WTC11 (cell line): Measurements from ENCODE around the gene ARHGAP4. TPM values are rescaled to one million over a fixed set of nuclear protein-coding genes. Genes with fewer than 3 reads are reported as not detected.

Experiments
- ATAC-seq: fragments of 200-7000 bp; cut with Tn5 transposase; 2 replicates; pipeline ENCODE4 v1.10.0; 2021; ENCODE audit warnings: mild to moderate bottlenecking, moderate library complexity
- CTCF ChIA-PET: fragments of 300-600 bp; sonication (Branson Sonifier 250); formaldehyde crosslinking; loops from one replicate; lab custom pipeline; 2021; ENCODE audit warnings: antibody characterized with exemption; lab: Charles Lee
- POLR2A ChIA-PET: fragments of 350-600 bp; sonication (Branson Sonifier 250); formaldehyde crosslinking; loops from one replicate; lab custom pipeline; 2021; ENCODE audit warnings: antibody characterized with exemption; lab: Charles Lee
- DNase-seq: peaks from one replicate; pipeline ENCODE4 v3.0.0; 2021; ENCODE audit warnings: low spot score
- H3K27ac Mint-ChIP-seq: 2 replicates; pipeline ENCODE4 v1.8.0; 2021; ENCODE audit warnings: mixed read lengths
- H3K27me3 Mint-ChIP-seq: 2 replicates; pipeline ENCODE4 v1.8.0; 2021; ENCODE audit warnings: low read depth, mild to moderate bottlenecking, moderate library complexity, mixed read lengths
- H3K36me3 Mint-ChIP-seq: 2 replicates; pipeline ENCODE4 v1.8.0; 2021; ENCODE audit warnings: mixed read lengths
- H3K4me1 Mint-ChIP-seq: 2 replicates; pipeline ENCODE4 v1.8.0; 2022; ENCODE audit warnings: mixed read lengths
- H3K4me3 Mint-ChIP-seq: 2 replicates; pipeline ENCODE4 v1.8.0; 2021; ENCODE audit warnings: mild to moderate bottlenecking, moderate library complexity, mixed read lengths
- H3K9me3 Mint-ChIP-seq: 2 replicates; pipeline ENCODE4 v1.8.0; 2021; ENCODE audit warnings: mixed read lengths
- AR ChIP-seq: fragments of 250-450 bp; sonication (Bioruptor Pico); IDR thresholded peaks from 2 replicates; pipeline ENCODE4 v1.9.0; 2021; ENCODE audit warnings: mild to moderate bottlenecking
- ATF1 ChIP-seq: sonication (generic); formaldehyde crosslinking; IDR thresholded peaks from 2 replicates; pipeline ENCODE4 v1.8.1; 2023; ENCODE audit warnings: mild to moderate bottlenecking, moderate library complexity, missing genetic modification reagents
- ATF2 ChIP-seq: sonication (generic); formaldehyde crosslinking; IDR thresholded peaks from 2 replicates; pipeline ENCODE4 v1.8.1; 2022; ENCODE audit warnings: low read depth, missing genetic modification reagents, borderline replicate concordance
- ATF6 ChIP-seq: sonication (generic); formaldehyde crosslinking; IDR thresholded peaks from 2 replicates; pipeline ENCODE4 v1.8.1; 2023; ENCODE audit warnings: mild to moderate bottlenecking, missing genetic modification reagents
- CBFB ChIP-seq: sonication (generic); formaldehyde crosslinking; IDR thresholded peaks from 2 replicates; pipeline ENCODE4 v1.8.1; 2022; ENCODE audit warnings: mild to moderate bottlenecking, low read depth, missing genetic modification reagents
- FOXP1 ChIP-seq: sonication (generic); formaldehyde crosslinking; IDR thresholded peaks from 2 replicates; pipeline ENCODE4 v1.8.0; 2022; ENCODE audit warnings: missing genetic modification reagents, mild to moderate bottlenecking, moderate library complexity, borderline replicate concordance
- GABPB1 ChIP-seq: sonication (generic); formaldehyde crosslinking; IDR thresholded peaks from 2 replicates; pipeline ENCODE4 v1.8.1; 2023; ENCODE audit warnings: mild to moderate bottlenecking, missing genetic modification reagents
- HMGA2 ChIP-seq: fragments of 250-450 bp; sonication (Bioruptor Pico); IDR thresholded peaks from 2 replicates; pipeline ENCODE4 v1.4.0; 2021; ENCODE audit warnings: mild to moderate bottlenecking, moderate library complexity
- JAZF1 ChIP-seq: fragments of 250-450 bp; sonication (Bioruptor Pico); IDR thresholded peaks from 2 replicates; pipeline ENCODE4 v1.9.0; 2021; ENCODE audit warnings: moderate library complexity, mild to moderate bottlenecking, inconsistent platforms
- JUN ChIP-seq: sonication (generic); formaldehyde crosslinking; IDR thresholded peaks from 2 replicates; pipeline ENCODE4 v1.8.0; 2023; ENCODE audit warnings: mild to moderate bottlenecking, missing genetic modification reagents
- MXD4 ChIP-seq: fragments of 250-450 bp; sonication (Bioruptor Pico); IDR thresholded peaks from 2 replicates; pipeline ENCODE4 v1.8.0; 2021; ENCODE audit warnings: mild to moderate bottlenecking, moderate library complexity, borderline replicate concordance
- NR2C2 ChIP-seq: sonication (generic); formaldehyde crosslinking; IDR thresholded peaks from 2 replicates; pipeline ENCODE4 v1.8.0; 2022; ENCODE audit warnings: mild to moderate bottlenecking, missing genetic modification reagents
- NR3C1 ChIP-seq: sonication (generic); formaldehyde crosslinking; conservative IDR thresholded peaks from 2 replicates; pipeline ENCODE4 v1.8.1; 2023; ENCODE audit warnings: low read depth, mild to moderate bottlenecking, missing genetic modification reagents
- PREB ChIP-seq: sonication (generic); formaldehyde crosslinking; IDR thresholded peaks from 2 replicates; pipeline ENCODE4 v1.8.1; 2022; ENCODE audit warnings: mild to moderate bottlenecking, missing genetic modification reagents, moderate library complexity, borderline replicate concordance
- RORB ChIP-seq: fragments of 250-450 bp; sonication (Bioruptor Pico); IDR thresholded peaks from 2 replicates; pipeline ENCODE4 v1.9.0; 2021; ENCODE audit warnings: mild to moderate bottlenecking
- TEAD1 ChIP-seq: sonication (generic); formaldehyde crosslinking; IDR thresholded peaks from 2 replicates; pipeline ENCODE4 v1.8.0; 2022; ENCODE audit warnings: mild to moderate bottlenecking, missing genetic modification reagents
- TP53 ChIP-seq: sonication (generic); formaldehyde crosslinking; IDR thresholded peaks from 2 replicates; pipeline ENCODE4 v1.8.1; 2023; ENCODE audit warnings: mild to moderate bottlenecking, missing genetic modification reagents
- ZBTB43 ChIP-seq: sonication (generic); formaldehyde crosslinking; IDR thresholded peaks from 2 replicates; pipeline ENCODE4 v1.8.1; 2023; ENCODE audit warnings: mild to moderate bottlenecking, missing genetic modification reagents
- ZNF121 ChIP-seq: sonication (generic); formaldehyde crosslinking; IDR thresholded peaks from 2 replicates; pipeline ENCODE4 v1.8.0; 2023; ENCODE audit warnings: missing genetic modification reagents
- ZNF317 ChIP-seq: sonication (generic); formaldehyde crosslinking; IDR thresholded peaks from 2 replicates; pipeline ENCODE4 v1.8.1; 2023; ENCODE audit warnings: low read depth, mild to moderate bottlenecking, moderate library complexity, missing genetic modification reagents, borderline replicate concordance
- total RNA-seq: library from RNA; stranded (reverse); gene quantifications from 3 replicates; pipeline ENCODE4 v1.2.3, GENCODE V29; 2021

Gene ARHGAP4
- total RNA-seq, 1 experiment from 2014 or later: 52.1 TPM

GRCh38 chrX:153958605-153959004 is 32.5 kb upstream of the ARHGAP4 start (continued):
- TF ChIP-seq AR (CRISPR knock-in tag): no peak
- TF ChIP-seq, all 79 proteins: peak for 0

GRCh38 chrX:153957224-153957623 is 31.2 kb upstream of the ARHGAP4 start:
- Mint-ChIP-seq H3K27me3 (no peaks in the 10 kb centered on the region), H3K4me1 (no peaks in the 10 kb centered on the region), H3K4me3 (no peak overlapping the region), H3K27ac (no peak overlapping the region), H3K9me3 (no peaks in the 10 kb centered on the region), H3K36me3 (peaks cover 36% of the 10 kb centered on the region)
- DNase-seq (no peak), ATAC-seq (no peak)
- ChIA-PET POLR2A (no interaction called here), CTCF (no interaction called here)
- TF ChIP-seq HMGA2 (CRISPR knock-in tag) (no peak), ATF2 (CRISPR knock-in tag) (no peak), CBFB (CRISPR knock-in tag) (no peak), NR3C1 (CRISPR knock-in tag) (no peak), TP53 (no peak), JUN (CRISPR knock-in tag) (no peak), TEAD1 (CRISPR knock-in tag) (no peak), MXD4 (CRISPR knock-in tag) (no peak), PREB (no peak), ZNF317 (no peak), FOXP1 (CRISPR knock-in tag) (no peak), ATF6 (CRISPR knock-in tag) (no peak), ZNF121 (no peak), RORB (CRISPR knock-in tag) (no peak), JAZF1 (CRISPR knock-in tag) (no peak), GABPB1 (CRISPR knock-in tag) (no peak), NR2C2 (CRISPR knock-in tag) (no peak), ATF1 (no peak), ZBTB43 (CRISPR knock-in tag) (no peak)
